Body of pancreas (tissue), 4 donors: ENCODE data around the gene PPME1. TPM values are rescaled to one million over a fixed set of nuclear protein-coding genes. Genes with fewer than 3 reads are reported as not detected.

Experiments used
- ATAC-seq: fragments of 150-250 bp; one replicate; pipeline ENCODE4 v1.9.1; 2016
- DNase-seq, 4 donors: peaks; one replicate each; pipeline ENCODE4 v3.0.0-alpha.2; 2019
- H3K27ac ChIP-seq, 4 donors: fragments of 200-600 bp; sonication (generic); 1 replicate in 3 of 4; 2 replicates in 1 of 4; pipeline versions ENCODE4 v1.5.1 to v1.6.1; 2016 to 2019; ENCODE audit warnings: mild to moderate bottlenecking in 1 of 4, mixed read lengths in 1 of 4, moderate library complexity in 1 of 4
- H3K27me3 ChIP-seq, 2 donors: fragments of 200-600 bp; sonication (generic); one replicate each; pipeline ENCODE4 v1.6.0; 2016; ENCODE audit warnings: mild to moderate bottlenecking in 1 of 2
- H3K36me3 ChIP-seq, 2 donors: fragments of 200-600 bp; sonication (generic); replicated peaks in 1 of 2; 2 replicates each; pipeline ENCODE4 v1.5.1; 2016; ENCODE audit warnings: low read depth in 2 of 2; ENCODE audit not compliant: insufficient read depth in 1 of 2
- H3K4me1 ChIP-seq: fragments of 200-600 bp; sonication (generic); one replicate; pipeline ENCODE4 v1.6.0; 2016
- H3K4me3 ChIP-seq, 2 donors: fragments of 200-600 bp; sonication (generic); 1 replicate in 1 of 2; 2 replicates in 1 of 2; pipeline ENCODE4 v1.5.1; 2016 to 2019
- H3K9me3 ChIP-seq, 3 donors: fragments of 200-600 bp; sonication (generic); 1 replicate in 2 of 3; 2 replicates in 1 of 3; pipeline ENCODE4 v1.5.1; 2016
- CTCF ChIP-seq, 7 experiments: fragments of 450-650 bp in 4 of 7; fragments of 200-600 bp in 3 of 7; sonication (generic) in 3 of 7; IDR thresholded peaks; one replicate each; pipeline ENCODE4 v1.5.1; 2016 to 2019; ENCODE audit warnings: antibody characterized with exemption in 7 of 7
- POLR2A ChIP-seq, 3 donors: fragments of 450-650 bp; IDR thresholded peaks; one replicate each; pipeline ENCODE4 v1.6.1; 2016; ENCODE audit warnings: antibody characterized with exemption in 3 of 3, mild to moderate bottlenecking in 2 of 3
- WGBS, 2 donors: methylation state at CpG; one replicate each; pipeline ENCODE4 v1.1.5; 2017; 5-methylcytosine and 5-hydroxymethylcytosine counted together
- intact Hi-C: fragments of 100-400 bp; cut with DNase I; formaldehyde crosslinking; loops from one replicate; pipeline ENCODE4 v1.15.1; 2023
- total RNA-seq, 2 donors: library from RNA; depleted of rRNA; stranded (reverse); fragments of >200 nt; gene quantifications; one replicate each; pipeline ENCODE4 v1.1.0, GENCODE V29; 2016

Gene PPME1
- total RNA-seq, 2 donors from 2014 or later = 10.9 to 12.9 TPM

- TF ChIP-seq CTCF (IDR thresholded peaks at IDR 0.05) (no peak), POLR2A (IDR thresholded peaks at IDR 0.05) (no peak)
- DNase-seq = no peak
- 100% methylated on average over 2 of the region's 2 CpGs for WGBS, 2 donors
- Histone ChIP-seq H3K4me1 (no peaks in the 10 kb centered on the region), H3K27me3 (no peaks in the 10 kb centered on the region), H3K27ac (no peak overlapping the region), H3K4me3 (no peak overlapping the region), H3K9me3 (no peaks in the 10 kb centered on the region), H3K36me3 (peaks cover 0 to 4% of the 10 kb centered on the region in 2 donors)
- ATAC-seq = no peak
- intact Hi-C loops = no loop called here
These were observed 41.4 kb downstream of the PPME1 start for GRCh38 chr11:74212533-74212932.

- H3K36me3 ChIP-seq = peaks cover 0 to under 1% of the 10 kb centered on the region in 2 donors
- peak overlapping the region in 1 of 4 donors; percentile 4 for H3K27ac ChIP-seq
- ATAC-seq = peak; percentile 73
- peaks cover 14% of the 10 kb centered on the region for H3K4me1 ChIP-seq
- DNase-seq = peak in 1 of 4 donors; percentile 6
- intact Hi-C loops = no loop called here
- no peaks in the 10 kb centered on the region for H3K27me3 ChIP-seq
- 25 to 36% methylated on average over 1 of the region's 1 CpG for WGBS, 2 donors
- no peak overlapping the region for H3K4me3 ChIP-seq
- no peaks in the 10 kb centered on the region for H3K9me3 ChIP-seq
- TF ChIP-seq CTCF (IDR thresholded peaks at IDR 0.05) = no peak
- TF ChIP-seq POLR2A (IDR thresholded peaks at IDR 0.05) = no peak
These were observed 49.3 kb downstream of the PPME1 start for GRCh38 chr11:74220376-74220775.

- intact Hi-C loops = no loop called here
- ATAC-seq (no peak), DNase-seq (no peak)
- Histone ChIP-seq H3K9me3 (no peaks in the 10 kb centered on the region), H3K36me3 (peaks cover 0 to 4% of the 10 kb centered on the region in 2 donors), H3K27me3 (no peaks in the 10 kb centered on the region), H3K4me1 (peaks cover 14% of the 10 kb centered on the region), H3K4me3 (no peak overlapping the region), H3K27ac (no peak overlapping the region)
- WGBS, 2 donors = 61 to 73% methylated on average over 1 of the region's 1 CpG
- TF ChIP-seq POLR2A (IDR thresholded peaks at IDR 0.05) (no peak), CTCF (IDR thresholded peaks at IDR 0.05) (no peak)
These were observed 50.7 kb downstream of the PPME1 start for GRCh38 chr11:74221816-74222215.

- Histone ChIP-seq H3K27ac (no peak overlapping the region), H3K4me1 (peaks cover 7% of the 10 kb centered on the region), H3K27me3 (no peaks in the 10 kb centered on the region), H3K36me3 (peaks cover 0 to 4% of the 10 kb centered on the region in 2 donors), H3K9me3 (no peaks in the 10 kb centered on the region), H3K4me3 (no peak overlapping the region)
- no peak for DNase-seq
- ATAC-seq = no peak
- TF ChIP-seq CTCF (IDR thresholded peaks at IDR 0.05) (no peak), POLR2A (IDR thresholded peaks at IDR 0.05) (no peak)
- 96% methylated on average over 4 of the region's 4 CpGs for WGBS, 2 donors
- intact Hi-C loops = no loop called here
These were observed 54.5 kb downstream of the PPME1 start for GRCh38 chr11:74225565-74225964.

GRCh38 chr11:74226907-74227306 is 55.8 kb downstream of the PPME1 start:
- intact Hi-C loops = no loop called here
- DNase-seq = no peak
- no peak for ATAC-seq
- Histone ChIP-seq H3K27me3 (no peaks in the 10 kb centered on the region), H3K9me3 (no peaks in the 10 kb centered on the region), H3K27ac (no peak overlapping the region), H3K4me1 (peaks cover 5% of the 10 kb centered on the region), H3K36me3 (peaks cover 0 to 10% of the 10 kb centered on the region in 2 donors), H3K4me3 (no peak overlapping the region)
- WGBS, 2 donors = 70 to 77% methylated on average over 2 of the region's 2 CpGs
- TF ChIP-seq CTCF (IDR thresholded peaks at IDR 0.05) (no peak), POLR2A (IDR thresholded peaks at IDR 0.05) (no peak)
